ENCODE results near the gene HSD17B11.
"Not testable (repeated sequence)": the region's sequence is repeated elsewhere in the genome, so short reads cannot be mapped to it uniquely, and the experiment has no call there.

The HSD17B11 gene

DNA sequence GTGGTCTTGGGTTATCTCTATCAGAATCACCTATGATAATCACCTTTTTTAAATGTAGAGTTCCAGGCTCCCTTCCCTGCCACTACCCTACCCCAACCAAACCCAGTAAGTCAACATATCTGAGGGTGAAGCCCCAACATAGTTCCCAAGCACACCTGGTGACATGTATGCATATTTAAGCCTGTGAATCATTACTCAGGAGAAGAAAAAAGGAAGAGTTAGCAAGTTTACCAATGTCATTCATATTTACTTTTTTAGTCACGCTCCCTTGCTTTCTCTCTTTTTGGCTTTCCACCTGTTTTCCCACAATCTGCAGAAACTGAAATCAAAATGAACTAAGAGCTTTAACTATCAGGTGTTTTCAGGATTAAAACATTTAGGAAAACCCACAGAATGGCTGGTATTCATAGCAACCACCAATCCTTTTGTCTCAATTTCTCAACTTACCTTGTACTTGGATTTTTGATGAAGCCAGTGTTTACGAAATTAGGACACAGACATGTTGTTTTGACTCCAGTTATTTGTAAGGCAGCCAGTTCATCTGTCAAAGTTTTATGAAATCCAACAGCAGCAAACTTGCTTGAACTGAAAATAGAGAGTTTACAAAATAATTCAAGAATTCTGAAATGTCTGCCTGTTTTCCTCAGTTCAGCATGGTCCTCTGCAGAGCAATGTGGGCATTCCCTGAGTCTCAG, 34.0 kb downstream of the HSD17B11 start:
- no peak for DNase-seq (ENCODE audit: low spot score)

DNA sequence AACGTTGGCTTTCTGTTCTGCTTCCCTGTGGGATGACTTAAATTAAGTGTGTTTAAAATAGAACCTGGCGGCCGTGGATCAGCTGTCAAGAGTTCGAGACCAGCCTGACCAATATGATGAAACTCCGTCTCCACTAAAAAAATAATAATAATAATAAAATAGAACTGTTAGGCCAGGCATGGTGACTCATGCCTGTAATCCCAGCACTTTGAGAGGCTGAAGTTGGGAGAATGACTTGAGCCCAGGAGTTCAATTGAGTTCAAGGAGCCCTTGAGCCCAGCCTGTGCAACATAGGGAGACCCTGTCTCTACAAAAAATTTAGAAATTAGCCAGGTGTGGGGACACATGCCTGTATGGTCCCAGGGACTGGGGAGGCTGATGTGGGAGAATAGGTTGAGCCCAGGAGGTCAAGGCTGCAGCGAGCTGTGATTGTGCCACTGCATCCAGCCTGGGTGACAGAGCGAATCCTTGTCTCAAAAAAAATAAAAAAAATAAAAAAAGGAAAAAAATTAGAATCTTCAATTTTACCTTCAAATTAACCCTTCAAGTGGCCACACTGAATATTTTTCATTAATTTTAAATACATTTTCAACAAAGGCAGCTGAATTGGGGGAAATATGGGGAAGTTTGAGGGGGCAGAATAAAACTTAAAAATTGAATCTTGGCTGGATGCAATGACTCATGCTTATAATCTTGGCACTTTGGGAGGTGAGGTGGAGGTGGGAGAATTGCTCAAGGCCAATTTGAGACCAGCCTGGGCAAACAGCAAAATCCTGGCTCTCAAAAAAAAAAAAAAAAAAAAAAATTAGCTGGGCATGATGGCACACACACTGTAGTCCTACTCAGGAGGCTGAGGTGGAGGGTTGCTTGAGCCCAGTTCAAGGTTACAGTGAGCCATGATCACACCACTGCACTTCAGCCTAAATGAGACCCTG, 36.6 kb downstream of the HSD17B11 start:
- no peak for DNase-seq (ENCODE audit: low spot score)

DNA sequence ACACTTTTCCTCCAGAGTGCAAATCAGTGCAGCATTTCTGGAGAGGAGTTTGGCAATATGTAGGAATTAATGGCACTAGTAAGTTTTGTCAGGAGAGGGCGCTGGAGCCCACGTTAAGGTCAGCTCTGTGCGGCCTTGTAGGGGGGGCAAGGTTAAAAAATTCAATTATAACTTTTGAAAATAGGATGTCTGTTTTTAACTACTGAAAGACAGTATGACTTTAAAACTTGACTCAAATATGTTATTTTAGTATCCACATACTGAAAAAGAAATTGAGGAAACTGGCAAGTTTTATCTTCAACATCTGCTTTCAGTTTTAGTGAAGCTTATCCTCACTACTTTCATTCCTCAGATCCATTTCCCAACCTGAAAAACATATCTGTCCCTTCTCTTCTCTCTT, 37.4 kb downstream of the HSD17B11 start:
- peak; percentile 62 for DNase-seq (ENCODE audit: low spot score)

DNA sequence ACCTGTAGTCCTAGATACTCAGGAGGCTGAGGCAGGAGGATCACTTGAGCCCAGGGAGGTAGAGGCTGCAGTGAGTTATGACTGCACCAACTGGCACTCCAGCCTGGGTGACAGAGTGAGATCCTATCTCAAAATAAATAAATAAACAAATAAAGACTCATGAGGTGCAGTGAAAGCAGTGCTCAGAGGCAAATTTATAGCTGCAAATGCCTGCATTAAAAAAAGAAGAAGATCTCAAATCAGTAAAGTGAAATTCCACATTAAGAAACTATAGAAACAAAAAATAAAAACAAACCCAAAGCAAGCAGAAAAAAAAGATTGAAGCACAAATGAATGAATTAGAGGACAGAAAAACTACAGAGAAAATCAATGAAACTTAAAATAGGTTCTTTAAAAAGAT, 45.8 kb downstream of the HSD17B11 start:
- no peak for DNase-seq (ENCODE audit: low spot score)

DNA sequence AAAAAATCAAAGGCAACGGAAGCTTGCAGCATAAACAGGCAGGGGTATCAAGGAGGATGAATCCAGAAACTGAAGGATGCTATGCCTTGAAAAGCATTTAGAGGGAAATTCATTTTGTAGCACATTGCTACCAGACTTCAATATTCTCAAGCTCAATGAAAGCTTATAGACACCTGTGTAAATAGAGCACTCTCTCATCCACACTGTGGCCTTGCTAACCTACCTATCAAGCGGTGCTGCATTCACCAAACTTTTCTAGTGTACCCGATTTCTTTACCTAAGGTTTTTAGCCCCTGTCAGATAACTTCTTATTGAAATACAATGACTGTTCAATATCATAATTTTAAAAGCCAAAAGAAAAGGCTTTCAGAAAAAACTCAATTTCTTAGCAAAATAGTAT, 48.1 kb downstream of the HSD17B11 start:
- no peak for DNase-seq (ENCODE audit: low spot score)

DNA sequence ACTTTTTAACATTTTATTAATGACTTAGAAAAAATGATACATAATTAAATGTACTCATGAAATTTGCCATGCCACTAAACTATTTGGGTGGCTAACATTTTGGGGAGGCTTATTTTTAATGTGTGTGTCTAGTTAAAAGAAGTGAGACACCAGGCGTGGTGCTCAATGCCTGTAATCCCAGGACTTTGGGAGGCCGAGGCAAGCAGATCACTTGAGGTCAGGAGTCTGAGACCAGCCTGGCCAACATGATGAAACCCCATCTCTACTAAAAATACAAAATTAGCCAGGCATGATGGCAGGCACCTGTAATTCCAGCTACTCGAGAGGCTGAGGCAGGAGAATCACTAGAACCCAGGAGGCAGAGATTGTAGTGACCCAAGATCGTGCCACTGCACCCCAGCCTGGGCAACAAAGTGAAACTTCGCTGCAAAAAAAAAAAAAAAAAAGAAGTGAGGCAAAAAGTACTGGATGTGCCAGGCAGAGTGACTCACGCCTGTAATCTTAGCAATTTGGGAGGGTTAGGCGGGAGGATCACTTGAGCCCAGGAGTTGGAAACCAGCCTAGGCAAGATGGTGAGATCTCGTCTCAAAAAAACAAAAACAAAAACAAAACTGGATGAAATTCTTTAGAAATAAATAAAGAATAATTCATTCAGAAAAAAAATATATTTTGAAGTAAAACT, 48.9 kb downstream of the HSD17B11 start:
- DNase-seq (ENCODE audit: low spot score) = peak; percentile 69

DNA sequence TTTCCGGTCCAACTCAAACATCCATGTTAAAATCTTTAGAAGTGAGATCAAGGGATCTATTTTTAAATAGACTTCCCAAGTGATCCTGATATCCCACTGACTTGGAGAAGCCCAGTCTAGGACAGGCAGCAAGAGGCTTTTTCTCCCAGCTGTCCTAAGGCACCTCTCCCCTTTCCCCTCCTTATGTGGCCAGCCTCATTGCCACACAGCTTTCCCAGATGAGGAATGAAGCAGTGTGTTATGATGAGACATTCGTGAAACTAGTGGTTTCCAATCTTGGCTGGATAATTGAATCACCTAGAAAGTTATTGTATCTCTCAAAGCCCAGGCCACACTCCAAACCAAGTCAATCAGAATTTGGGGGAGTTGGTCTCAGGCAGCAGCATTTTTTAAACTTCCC, 51.5 kb downstream of the HSD17B11 start:
- DNase-seq (ENCODE audit: low spot score) = no peak

DNA sequence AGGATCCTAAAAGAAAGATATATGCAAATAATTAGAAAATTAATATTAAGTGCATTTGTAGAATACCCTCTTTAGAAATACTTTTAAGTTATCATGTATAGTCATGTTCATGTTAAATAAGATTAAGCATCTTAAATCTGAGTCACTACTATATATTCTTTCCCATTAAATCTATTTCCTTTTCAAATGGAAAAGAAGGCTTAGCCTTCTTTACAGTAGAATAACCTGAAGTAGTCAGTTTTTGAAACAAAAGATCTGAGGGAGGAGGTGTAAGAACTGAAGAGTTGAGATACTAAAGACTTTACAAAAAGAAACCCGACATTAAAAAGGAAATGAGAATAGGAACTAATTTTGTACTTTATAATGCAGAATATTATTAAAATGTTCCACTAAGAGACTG, 53.6 kb downstream of the HSD17B11 start:
- no peak for DNase-seq (ENCODE audit: low spot score)

DNA sequence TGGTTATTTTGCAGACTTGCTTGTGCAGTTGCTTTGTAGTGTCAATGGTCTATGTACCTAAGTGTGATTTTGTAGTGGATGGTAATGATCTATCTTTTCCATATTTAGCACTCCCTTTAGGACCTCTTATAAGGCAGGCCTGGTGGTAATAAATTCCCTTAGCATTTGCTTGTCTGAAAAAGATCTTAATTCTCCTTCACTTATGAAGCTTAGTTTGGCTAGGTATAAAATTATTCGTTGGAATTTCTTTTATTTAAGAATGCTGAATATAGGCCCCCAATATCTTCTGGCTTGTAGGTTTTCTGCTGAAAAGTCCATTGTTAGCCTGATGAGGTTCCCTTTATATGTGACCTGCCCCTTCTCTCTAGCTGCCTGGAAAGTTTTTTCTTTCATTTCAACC, 57.7 kb downstream of the HSD17B11 start:
- DNase-seq (ENCODE audit: low spot score) = no peak

DNA sequence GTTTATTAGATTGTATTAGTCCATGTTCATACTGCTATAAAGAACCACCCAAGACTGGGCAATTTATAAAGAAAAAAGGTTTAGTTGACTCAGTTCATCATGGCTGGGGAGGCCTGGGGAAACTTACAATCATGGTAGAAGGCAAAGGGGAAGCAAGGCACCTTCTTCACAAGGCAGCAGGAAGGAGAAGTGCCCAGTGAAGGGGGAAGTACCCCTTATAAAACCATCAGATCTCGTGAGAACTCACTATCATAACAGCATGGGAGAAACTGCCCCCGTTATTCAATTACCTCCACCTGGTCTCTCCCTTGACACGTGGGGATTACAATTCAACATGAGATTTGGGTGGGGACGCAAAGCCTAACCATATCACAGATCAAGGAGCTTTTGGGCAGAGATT, 60.2 kb downstream of the HSD17B11 start:
- DNase-seq (ENCODE audit: low spot score) = no peak

DNA sequence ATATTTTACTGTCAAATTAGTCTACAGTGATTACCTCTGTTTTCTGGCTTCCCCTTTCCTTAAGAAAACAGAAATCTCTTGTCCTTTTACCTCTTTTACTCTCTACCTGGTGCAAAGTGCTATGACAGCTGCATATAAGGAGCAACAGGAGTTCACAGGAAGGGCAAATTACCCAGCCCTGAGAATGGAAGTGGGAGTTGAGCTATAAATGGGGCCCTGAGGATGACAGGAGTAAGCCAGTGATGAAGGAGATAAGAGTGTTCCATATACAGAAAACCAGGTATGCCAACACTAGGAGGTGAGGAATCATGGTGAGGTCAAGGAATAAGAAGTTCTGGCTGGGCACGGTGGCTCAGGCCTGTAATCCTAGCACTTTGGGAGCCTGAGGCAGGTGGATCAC, 63.9 kb downstream of the HSD17B11 start:
- no peak for DNase-seq (ENCODE audit: low spot score)

DNA sequence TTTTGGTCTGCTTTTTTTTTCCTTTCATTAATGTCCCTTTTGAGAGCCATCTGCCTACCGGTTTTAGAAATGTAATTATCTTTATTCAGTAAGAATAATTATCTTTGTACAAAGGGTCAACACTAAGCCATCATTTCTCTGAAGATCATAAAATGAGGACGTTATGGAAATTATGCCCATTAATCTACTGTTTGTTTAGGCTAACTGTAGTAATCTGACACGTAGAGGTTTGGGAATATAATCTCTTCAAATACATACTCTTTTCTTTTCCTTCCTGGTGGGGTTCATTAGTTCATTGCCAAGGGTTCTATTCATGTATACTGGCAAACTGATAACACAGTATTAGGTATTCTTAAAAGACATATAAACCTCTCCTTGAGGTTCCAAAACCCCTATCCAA, 64.5 kb downstream of the HSD17B11 start:
- no peak for DNase-seq (ENCODE audit: low spot score)

DNA sequence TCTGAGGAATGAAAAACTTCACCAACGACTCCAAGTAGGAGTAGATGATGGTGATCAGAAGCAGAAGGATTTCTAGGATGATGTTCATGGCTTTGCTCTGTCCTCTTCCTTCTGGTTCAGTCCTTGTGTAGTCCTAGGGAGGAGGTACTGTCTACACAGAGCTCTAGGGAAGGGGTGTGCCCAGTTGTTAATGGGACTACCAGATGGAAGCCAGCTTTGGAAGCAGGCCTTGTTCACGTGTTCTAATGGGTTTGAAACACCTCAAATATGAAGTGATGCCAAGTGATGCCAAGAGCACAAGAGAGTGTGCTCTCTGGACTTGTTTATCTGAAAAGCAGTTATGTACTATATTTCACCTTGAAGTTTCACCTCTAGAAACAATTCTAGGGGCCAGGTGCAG, 68.2 kb downstream of the HSD17B11 start, which contains the start of gene HSD17B13:
TSS of gene HSD17B13 (minus strand) at position 129 of the 400 bp plus-strand sequence. CDS start at position 88, 41 bp downstream.
- no peak for DNase-seq (ENCODE audit: low spot score)

DNA sequence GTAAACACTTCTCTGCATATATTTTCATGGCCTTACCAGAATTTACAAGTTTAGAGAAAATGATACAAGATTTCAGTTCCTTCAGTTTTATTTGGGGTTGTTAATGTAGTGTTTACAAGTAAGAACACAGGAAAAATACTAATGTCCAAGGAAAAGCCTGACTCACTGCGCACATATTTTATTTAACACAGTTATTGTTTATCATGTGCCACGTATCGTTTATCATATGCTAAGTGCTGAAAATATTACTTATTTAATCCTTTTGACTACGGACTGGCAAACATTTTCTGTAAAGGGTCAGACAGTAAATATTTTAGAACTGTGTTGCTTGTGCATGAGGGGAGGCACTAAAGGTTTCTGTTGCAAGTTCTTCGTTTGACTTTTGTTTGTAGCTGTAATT, 69.1 kb downstream of the HSD17B11 start:
- no peak for DNase-seq (ENCODE audit: low spot score)

DNA sequence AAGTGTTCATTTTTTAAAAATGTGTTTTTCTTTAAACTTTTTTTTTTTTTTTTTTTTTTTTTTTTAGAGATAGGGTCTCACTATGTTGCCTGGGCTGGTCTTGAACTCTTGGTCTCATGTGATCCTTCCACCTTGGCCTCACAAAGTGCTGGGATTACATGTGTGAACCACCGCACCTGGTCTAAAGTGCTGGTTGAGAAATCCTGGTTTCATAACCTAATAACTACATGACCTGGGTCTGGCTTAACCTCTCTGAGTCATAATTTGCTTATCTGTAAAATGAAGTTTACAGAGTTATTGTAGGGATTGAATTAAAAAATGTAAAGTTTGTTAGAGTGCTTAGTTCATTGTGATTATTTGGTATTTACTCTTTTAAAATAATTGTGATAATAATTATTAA, 73.5 kb downstream of the HSD17B11 start:
- no peak for DNase-seq (ENCODE audit: low spot score)

DNA sequence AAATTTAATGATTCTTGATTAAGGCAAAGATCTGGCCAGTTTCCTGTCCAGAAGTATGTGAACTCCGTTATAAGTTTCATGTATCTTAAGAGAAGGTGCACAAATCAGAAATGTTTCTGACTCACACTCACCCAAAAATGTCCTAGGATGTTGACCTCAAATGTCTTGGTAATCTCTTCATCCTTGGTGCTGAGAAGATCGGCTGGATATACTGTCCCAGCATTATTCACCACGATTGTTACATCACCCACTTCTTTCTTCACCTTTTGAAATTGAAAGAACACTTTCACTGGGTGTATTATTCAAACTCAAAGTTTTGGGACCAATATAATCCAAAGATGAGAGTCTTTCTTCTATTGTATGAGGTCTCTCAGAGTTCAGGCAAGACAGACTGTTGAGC, 74.0 kb downstream of the HSD17B11 start:
- no peak for DNase-seq (ENCODE audit: low spot score)

DNA sequence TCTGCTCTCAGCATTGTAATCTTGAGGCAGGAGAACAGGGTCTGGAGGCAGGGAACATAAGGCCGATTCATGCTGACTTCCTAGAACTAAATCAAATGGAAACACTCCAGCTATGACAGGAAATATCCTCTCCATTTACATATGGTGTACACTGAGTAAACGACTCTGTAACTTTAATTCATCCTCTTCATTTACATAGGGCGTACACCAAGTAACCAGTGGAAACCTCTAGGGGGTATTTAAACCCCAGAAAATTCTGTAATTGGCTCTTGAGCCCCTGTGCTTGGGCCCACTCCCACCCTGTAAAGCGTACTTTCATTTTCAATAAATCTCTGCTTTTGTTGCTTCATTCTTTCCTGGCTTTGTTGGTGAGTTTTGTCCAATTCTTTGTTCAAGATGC, 76.0 kb downstream of the HSD17B11 start:
- not testable (repeated sequence) for DNase-seq (ENCODE audit: low spot score)

DNA sequence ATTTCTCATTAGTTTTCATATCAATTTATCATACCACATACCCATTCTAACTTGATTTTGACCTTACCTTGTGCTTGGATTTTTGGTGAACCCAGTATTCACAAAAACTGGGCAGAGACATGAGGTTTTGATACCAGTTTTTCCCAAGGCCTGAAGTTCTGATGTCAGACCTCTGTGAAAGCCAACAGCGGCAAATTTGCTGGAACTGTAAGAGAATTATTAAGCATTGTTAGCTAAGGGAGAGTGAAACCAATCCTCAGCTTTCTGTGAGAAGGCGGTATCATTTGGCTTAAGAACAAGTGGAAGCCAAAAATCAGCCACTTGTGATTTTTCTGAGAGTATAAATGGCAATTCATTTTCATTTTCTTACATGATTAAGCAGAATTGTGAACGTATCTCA, 77.2 kb downstream of the HSD17B11 start:
- DNase-seq (ENCODE audit: low spot score) = no peak

DNA sequence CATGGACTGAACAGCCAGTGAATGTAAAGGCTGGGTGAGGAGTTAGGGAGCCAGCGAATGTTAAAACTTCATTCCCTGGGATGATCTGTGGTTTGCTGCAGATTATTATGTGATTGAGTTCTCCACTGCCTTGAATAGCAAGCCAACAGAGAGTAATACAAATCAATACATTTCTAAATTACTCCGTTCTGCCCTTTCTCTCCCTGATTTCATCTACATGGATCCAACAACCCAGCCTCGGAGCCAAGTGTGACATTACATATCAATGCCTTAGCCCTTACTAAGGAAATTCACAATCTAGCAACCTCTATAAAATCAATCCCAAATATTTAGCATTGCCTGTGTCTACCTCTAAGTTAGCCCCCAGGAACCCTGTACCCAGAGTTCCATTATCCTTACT, 79.3 kb downstream of the HSD17B11 start:
- no peak for DNase-seq (ENCODE audit: low spot score)

DNA sequence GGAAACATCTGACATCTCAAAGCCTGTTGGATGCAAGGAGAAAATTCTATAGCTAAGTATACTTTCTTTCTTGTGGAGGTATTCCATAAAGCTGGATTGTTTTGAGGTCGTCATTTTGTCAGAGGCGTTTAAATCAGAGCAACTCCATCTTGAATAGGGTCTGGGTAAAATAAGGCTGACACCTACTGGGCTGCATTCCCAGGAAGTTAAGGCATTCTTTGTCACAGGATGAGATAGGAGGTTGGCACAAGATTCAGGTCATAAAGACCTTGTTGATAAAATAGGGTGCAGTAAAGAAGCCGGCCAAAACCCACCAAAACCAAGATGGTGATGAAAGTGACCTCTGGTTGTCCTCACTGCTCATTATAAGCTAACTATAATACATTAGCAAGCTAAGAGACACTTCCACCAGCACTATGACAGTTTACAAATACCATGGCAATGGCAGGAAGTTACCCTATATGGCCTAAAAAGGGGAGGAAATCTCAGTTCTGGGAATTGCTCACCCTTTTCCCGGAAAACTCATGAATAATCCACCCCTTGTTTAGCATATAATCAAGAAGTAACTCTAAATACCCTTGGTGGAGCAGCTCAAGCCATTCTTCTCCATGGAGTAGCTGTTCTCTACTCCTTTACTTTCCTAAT, 80.2 kb downstream of the HSD17B11 start:
- DNase-seq (ENCODE audit: low spot score) = no peak

DNA sequence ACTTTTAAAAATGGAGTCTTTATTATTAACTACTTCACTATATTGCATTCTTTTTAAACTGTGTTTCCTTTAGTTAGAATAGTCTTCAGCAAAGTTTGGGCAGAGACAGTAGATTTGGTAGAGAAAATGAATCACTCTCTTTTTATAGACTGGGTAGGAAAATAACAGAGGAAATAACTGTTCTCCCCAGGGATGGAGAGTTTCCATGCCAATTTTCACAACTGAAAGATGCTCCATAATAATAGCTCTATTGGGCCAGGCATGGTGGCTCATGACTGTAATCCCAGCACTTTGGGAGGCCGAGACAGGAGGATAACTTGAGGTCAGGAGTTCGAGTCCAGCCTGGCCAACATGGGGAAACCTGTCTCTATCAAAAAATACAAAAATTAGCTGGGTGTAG, 81.4 kb downstream of the HSD17B11 start:
- DNase-seq (ENCODE audit: low spot score) = no peak

DNA sequence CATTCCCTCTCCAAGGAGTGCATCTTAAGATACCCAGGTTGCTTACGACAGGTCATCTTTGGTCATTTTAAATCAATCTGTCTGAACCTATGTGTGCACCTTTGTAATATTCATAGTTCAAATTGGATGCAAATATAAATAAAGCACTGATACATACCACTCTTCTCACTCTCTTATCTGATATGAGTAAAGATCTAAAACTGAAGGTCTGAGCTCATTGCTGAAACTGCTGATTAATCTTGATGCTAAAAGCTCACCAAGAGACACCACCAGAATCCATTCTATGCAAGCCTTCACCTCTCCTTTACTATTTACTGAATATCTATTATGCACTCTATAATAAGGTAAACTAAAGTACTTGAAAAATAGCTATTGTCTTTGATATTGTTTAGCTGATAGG, 84.9 kb downstream of the HSD17B11 start:
- no peak for DNase-seq (ENCODE audit: low spot score)

Data from hematopoietic multipotent progenitor cell treated with erythropoietin and hydrocortisone succinate and interleukin-3 and kit ligand, for 15 days (in vitro differentiated cells).